HCT116 (cell line): Measurements from ENCODE around the gene ADD3. TPM values are rescaled to one million over a fixed set of nuclear protein-coding genes. Genes with fewer than 3 reads are reported as not detected.

ENCODE experiments used
- ATAC-seq: fragments of 200-7000 bp; cut with Tn5 transposase; 2 replicates; pipeline ENCODE4 v1.9.1; 2020; ENCODE audit warnings: mild to moderate bottlenecking, moderate library complexity
- BruUV-seq: library from RNA; stranded (reverse); fragments of 400-500 nt; replicated peaks from 2 replicates; lab custom pipeline; 2021; lab: Mats Ljungman, UMichigan
- CTCF ChIA-PET: fragments of 300-600 bp; sonication (Branson Sonifier 250); formaldehyde crosslinking; loops from one replicate; lab custom pipeline; 2021; ENCODE audit warnings: antibody characterized with exemption; lab: Charles Lee
- POLR2A ChIA-PET: fragments of 300-600, 350-600 bp; sonication (Branson Sonifier 250); formaldehyde crosslinking; loops from one replicate; lab custom pipeline; 2021; ENCODE audit warnings: antibody characterized with exemption; lab: Charles Lee
- RAD21 ChIA-PET, 2 experiments: fragments of 300-600 bp; sonication (Branson Sonifier 250); formaldehyde crosslinking; loops; one replicate each; lab custom pipeline; 2023; ENCODE audit warnings: low total read pairs in 2 of 2; ENCODE audit not compliant: uncharacterized antibody in 2 of 2, unreplicated experiment in 2 of 2, low non-redundant PET in 1 of 2; lab: Charles Lee
- DNase-seq: peaks from one replicate; pipeline ENCODE4 v3.0.0-alpha.2; 2010; ENCODE audit warnings: low read depth, low spot score
- H2AFZ ChIP-seq: fragments of 200-600 bp; shearing (Covaris generic), sonication (generic); 2 replicates; pipeline ENCODE4 v1.6.1; 2017; ENCODE audit warnings: low read depth, mixed run types, mixed read lengths, antibody characterized with exemption, low read length; ENCODE audit not compliant: poor library complexity, severe bottlenecking
- H3K27ac ChIP-seq: 2 replicates; pipeline ENCODE4 v1.5.1; 2012; ENCODE audit warnings: low read depth, low read length
- H3K27me3 ChIP-seq: fragments of 200-600 bp; sonication (generic); 2 replicates; pipeline ENCODE4 v1.6.1; 2016; ENCODE audit warnings: mixed run types, low read length, mixed read lengths; ENCODE audit not compliant: insufficient read depth
- H3K36me3 ChIP-seq, 2 experiments: fragments of 200-500 bp in 1 of 2; fragments of 200-600 bp in 1 of 2; sonication (Bioruptor generic) in 1 of 2; sonication (generic) in 1 of 2; 2 replicates each; pipeline versions ENCODE4 v1.5.1 to v1.6.1; 2014 to 2016; ENCODE audit warnings: low read length in 2 of 2, inconsistent platforms in 1 of 2, mixed read lengths in 1 of 2, mixed run types in 1 of 2; ENCODE audit not compliant: insufficient read depth in 2 of 2, control insufficient read depth in 1 of 2
- H3K4me1 ChIP-seq, 2 experiments: fragments of 200-600 bp in 1 of 2; sonication (generic) in 1 of 2; 2 replicates each; pipeline versions ENCODE4 v1.5.1 to v1.6.1; 2012 to 2017; ENCODE audit warnings: low read length in 2 of 2, inconsistent platforms in 1 of 2, mild to moderate bottlenecking in 1 of 2, mixed read lengths in 1 of 2, mixed run types in 1 of 2, moderate library complexity in 1 of 2; ENCODE audit not compliant: insufficient read depth in 2 of 2, control insufficient read depth in 1 of 2
- H3K4me2 ChIP-seq: fragments of 200-600 bp; sonication (generic); 2 replicates; pipeline ENCODE4 v1.6.1; 2017; ENCODE audit warnings: mixed run types, low read length, mixed read lengths
- H3K4me3 ChIP-seq, 2 experiments: fragments of 200-600 bp in 1 of 2; sonication (generic) in 1 of 2; replicated peaks in 1 of 2; 2 replicates each; pipeline ENCODE4 v1.5.1; 2011 to 2016; ENCODE audit warnings: low read length in 2 of 2, control low read depth in 1 of 2, low read depth in 1 of 2, mild to moderate bottlenecking in 1 of 2, mixed read lengths in 1 of 2, mixed run types in 1 of 2
- H3K79me2 ChIP-seq: fragments of 200-600 bp; sonication (generic); 2 replicates; pipeline ENCODE4 v1.6.1; 2017; ENCODE audit warnings: mild to moderate bottlenecking, mixed run types, low read length, moderate library complexity, mixed read lengths; ENCODE audit not compliant: insufficient read depth
- H3K9ac ChIP-seq: fragments of 200-600 bp; sonication (generic); 2 replicates; pipeline ENCODE4 v1.6.1; 2016; ENCODE audit warnings: low read length, mixed read lengths
- H3K9me2 ChIP-seq: fragments of 200-600 bp; sonication (generic), shearing (Covaris generic); 2 replicates; pipeline ENCODE4 v1.6.1; 2017; ENCODE audit warnings: mixed run types, mild to moderate bottlenecking, moderate library complexity; ENCODE audit not compliant: insufficient read depth
- H3K9me3 ChIP-seq, 2 experiments: fragments of 200-500 bp in 1 of 2; fragments of 200-600 bp in 1 of 2; sonication (Bioruptor generic) in 1 of 2; sonication (generic) in 1 of 2; 2 replicates each; pipeline ENCODE4 v1.6.1; 2014 to 2017; ENCODE audit warnings: low read length in 2 of 2, mixed read lengths in 2 of 2, inconsistent platforms in 1 of 2, low read depth in 1 of 2, mild to moderate bottlenecking in 1 of 2, mixed run types in 1 of 2, moderate library complexity in 1 of 2; ENCODE audit not compliant: control insufficient read depth in 1 of 2, insufficient read depth in 1 of 2
- H4K20me1 ChIP-seq: fragments of 200-600 bp; sonication (generic), shearing (Covaris generic); 2 replicates; pipeline ENCODE4 v1.6.1; 2017; ENCODE audit warnings: mixed run types, mild to moderate bottlenecking, moderate library complexity; ENCODE audit not compliant: insufficient read depth
- CEBPB ChIP-seq: IDR thresholded peaks from 2 replicates; pipeline ENCODE4 v1.6.1; 2012; ENCODE audit warnings: low read depth
- CTCF ChIP-seq, 3 experiments: fragments of 200-600 bp in 1 of 3; sonication (generic) in 1 of 3; IDR thresholded peaks in 2 of 3; conservative IDR thresholded peaks in 1 of 3; 2 replicates each; pipeline ENCODE4 v1.5.1; 2012 to 2017; ENCODE audit warnings: low read depth in 2 of 3, low read length in 2 of 3, antibody characterized with exemption in 1 of 3, borderline replicate concordance in 1 of 3, control low read depth in 1 of 3, mild to moderate bottlenecking in 1 of 3, mixed read lengths in 1 of 3, mixed run types in 1 of 3, moderate library complexity in 1 of 3; ENCODE audit not compliant: insufficient read depth in 1 of 3
- JUND ChIP-seq: IDR thresholded peaks from 2 replicates; pipeline ENCODE4 v1.6.1; 2012
- POLR2AphosphoS5 ChIP-seq: IDR thresholded peaks from 2 replicates; pipeline ENCODE4 v1.6.1; 2011; ENCODE audit warnings: mild to moderate bottlenecking, low read depth, low read length, moderate library complexity
- SRF ChIP-seq: IDR thresholded peaks from 2 replicates; pipeline ENCODE4 v1.6.1; 2012; ENCODE audit warnings: low read depth
- intact Hi-C: fragments of 100-400 bp; cut with micrococcal nuclease; formaldehyde crosslinking; loops from 2 replicates; pipeline ENCODE4 v1.10.0; 2022
- total RNA-seq: library from RNA; stranded (reverse); gene quantifications from one replicate; pipeline ENCODE4 v1.2.1, GENCODE V29; 2021; ENCODE audit not compliant: unreplicated experiment
- TF ChIP-seq, protein P1 (sequence below): IDR thresholded peaks from 2 replicates; pipeline ENCODE4 v1.6.1; 2012; ENCODE audit warnings: low read depth

Gene ADD3
- total RNA-seq, 1 experiment from 2014 or later, result 41.1 TPM

GRCh38 chr10:109994711-109995577, 12.8 kb upstream of the ADD3 start:
- no peak for ATAC-seq

More at GRCh38 chr10:109994711-109995577, 12.8 kb upstream of the ADD3 start:
- CTCF ChIA-PET, result no interaction called here
- H4K20me1 ChIP-seq, result no peaks in the 10 kb centered on the region
- H2AFZ ChIP-seq, result no peak overlapping the region
- no peak overlapping the region for H3K4me2 ChIP-seq
- POLR2A ChIA-PET, result no interaction called here
- H3K9me2 ChIP-seq, result no peaks in the 10 kb centered on the region
- no peaks in the 10 kb centered on the region for H3K4me1 ChIP-seq
- H3K27ac ChIP-seq, result no peak overlapping the region
- H3K9ac ChIP-seq, result no peak overlapping the region
- TF ChIP-seq CEBPB (no peak), CTCF (IDR thresholded peaks at IDR 0.05 in 2 of 3, conservative IDR thresholded peaks at IDR 0.05 in 1 of 3; ENCODE audit: borderline replicate concordance in 1 of 3, insufficient read depth in 1 of 3, low read depth in 2 of 3, low read length in 2 of 3) (no peak), POLR2AphosphoS5 (no peak), JUND (no peak), SRF (no peak)
- TF ChIP-seq, protein P1, sequence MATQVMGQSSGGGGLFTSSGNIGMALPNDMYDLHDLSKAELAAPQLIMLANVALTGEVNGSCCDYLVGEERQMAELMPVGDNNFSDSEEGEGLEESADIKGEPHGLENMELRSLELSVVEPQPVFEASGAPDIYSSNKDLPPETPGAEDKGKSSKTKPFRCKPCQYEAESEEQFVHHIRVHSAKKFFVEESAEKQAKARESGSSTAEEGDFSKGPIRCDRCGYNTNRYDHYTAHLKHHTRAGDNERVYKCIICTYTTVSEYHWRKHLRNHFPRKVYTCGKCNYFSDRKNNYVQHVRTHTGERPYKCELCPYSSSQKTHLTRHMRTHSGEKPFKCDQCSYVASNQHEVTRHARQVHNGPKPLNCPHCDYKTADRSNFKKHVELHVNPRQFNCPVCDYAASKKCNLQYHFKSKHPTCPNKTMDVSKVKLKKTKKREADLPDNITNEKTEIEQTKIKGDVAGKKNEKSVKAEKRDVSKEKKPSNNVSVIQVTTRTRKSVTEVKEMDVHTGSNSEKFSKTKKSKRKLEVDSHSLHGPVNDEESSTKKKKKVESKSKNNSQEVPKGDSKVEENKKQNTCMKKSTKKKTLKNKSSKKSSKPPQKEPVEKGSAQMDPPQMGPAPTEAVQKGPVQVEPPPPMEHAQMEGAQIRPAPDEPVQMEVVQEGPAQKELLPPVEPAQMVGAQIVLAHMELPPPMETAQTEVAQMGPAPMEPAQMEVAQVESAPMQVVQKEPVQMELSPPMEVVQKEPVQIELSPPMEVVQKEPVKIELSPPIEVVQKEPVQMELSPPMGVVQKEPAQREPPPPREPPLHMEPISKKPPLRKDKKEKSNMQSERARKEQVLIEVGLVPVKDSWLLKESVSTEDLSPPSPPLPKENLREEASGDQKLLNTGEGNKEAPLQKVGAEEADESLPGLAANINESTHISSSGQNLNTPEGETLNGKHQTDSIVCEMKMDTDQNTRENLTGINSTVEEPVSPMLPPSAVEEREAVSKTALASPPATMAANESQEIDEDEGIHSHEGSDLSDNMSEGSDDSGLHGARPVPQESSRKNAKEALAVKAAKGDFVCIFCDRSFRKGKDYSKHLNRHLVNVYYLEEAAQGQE, result no peak
- H3K36me3 ChIP-seq, result no peaks in the 10 kb centered on the region
- H3K79me2 ChIP-seq, result no peaks in the 10 kb centered on the region
- intact Hi-C loops, result no loop called here
- no peak overlapping the region for H3K4me3 ChIP-seq
- BruUV-seq, result no TSS peak
- H3K9me3 ChIP-seq, result no peaks in the 10 kb centered on the region
- RAD21 ChIA-PET, result no interaction called here
- DNase-seq, result no peak
- H3K27me3 ChIP-seq, result no peaks in the 10 kb centered on the region
